NCI-H510A treated with DMSO at 0.1 percent for 48 hours (cell line): ENCODE data around the gene FOXO4.
"Not testable (repeated sequence)": the region's sequence is repeated elsewhere in the genome, so short reads cannot be mapped to it uniquely, and the experiment has no call there.

Source experiments
- DNase-seq: peaks from one replicate; lab custom pipeline; 2025; lab: John Stamatoyannopoulos, UW

FOXO4 gene

DNA sequence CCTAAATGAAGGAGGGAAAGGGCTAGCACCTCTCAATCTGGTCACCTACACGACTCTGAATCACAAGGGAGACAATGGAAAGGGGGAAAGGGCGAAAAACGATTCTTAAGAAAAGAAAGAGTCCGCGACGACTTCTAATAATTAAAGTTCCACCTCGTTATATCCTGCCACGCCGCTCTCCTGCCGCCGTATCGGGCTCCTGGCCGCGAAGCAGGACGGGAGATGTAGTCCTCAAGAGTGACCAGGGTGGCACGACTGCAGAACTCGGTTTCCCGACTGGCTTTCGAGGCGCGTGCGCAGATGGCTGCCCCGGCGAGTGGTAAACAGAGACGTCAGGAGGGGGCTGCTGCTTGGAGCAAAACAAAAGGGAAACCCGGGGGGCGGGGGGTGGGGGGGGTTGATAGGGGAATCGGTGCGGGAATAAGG, at the start of gene FOXO4:
Gene FOXO4, plus strand, starts transcription at position 297 of the 426 bp plus-strand sequence. CDS start 678 bp downstream, outside the sequence.
- DNase-seq, result peak; percentile 63

DNA sequence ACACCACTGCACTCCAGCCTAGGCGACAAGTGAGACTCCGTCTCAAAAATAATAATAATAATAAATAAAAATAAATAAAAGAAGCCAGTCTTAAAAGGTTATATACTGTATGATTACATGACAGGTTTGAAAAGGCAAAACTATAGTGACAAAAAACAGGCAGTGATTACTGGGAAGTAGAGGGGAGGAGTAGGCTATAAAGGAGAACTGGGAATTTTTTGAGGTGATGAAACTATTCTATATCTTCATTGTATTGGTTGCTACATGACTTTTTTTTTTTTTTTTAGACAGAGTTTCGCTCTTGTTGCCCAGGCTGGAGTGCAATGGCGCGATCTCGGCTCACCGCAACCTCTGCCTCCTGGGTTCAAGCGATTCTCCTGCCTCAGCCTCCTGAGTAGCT, 47.8 kb upstream of the FOXO4 start:
- not testable (repeated sequence) for DNase-seq

GRCh38 chrX:71052721-71053120, 42.9 kb upstream of the FOXO4 start:
- DNase-seq, result no peak

GRCh38 chrX:71053217-71053621, 42.4 kb upstream of the FOXO4 start:
- no peak for DNase-seq

- DNase-seq, result no peak
Observed at GRCh38 chrX:71056867-71057266, 38.8 kb upstream of the FOXO4 start.

GRCh38 chrX:71057848-71058530, 37.7 kb upstream of the FOXO4 start:
- no peak for DNase-seq

DNA sequence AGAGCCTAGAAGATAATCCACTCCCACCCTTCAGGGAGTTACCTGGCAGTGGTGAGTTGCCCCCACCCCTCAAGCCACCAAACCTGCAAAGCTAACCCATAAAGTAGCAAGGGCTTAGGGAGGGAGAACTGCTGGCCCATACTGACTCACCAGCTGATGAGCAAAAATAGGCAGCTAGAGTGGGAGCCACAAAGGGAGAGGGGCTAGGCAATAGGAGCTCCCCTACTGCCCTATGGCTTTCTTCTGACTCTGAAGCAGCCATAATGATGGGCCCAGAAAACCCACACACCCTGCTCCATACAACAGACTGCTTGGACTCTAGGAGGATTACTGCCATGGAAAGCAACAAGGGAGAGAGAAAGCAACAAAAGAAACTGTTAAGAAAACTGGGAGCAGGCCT, 35.5 kb upstream of the FOXO4 start:
- DNase-seq, result no peak

- DNase-seq, result no peak
Observed at GRCh38 chrX:71067089-71067488, 28.6 kb upstream of the FOXO4 start.

- DNase-seq, result peak; percentile 2
Observed at GRCh38 chrX:71067712-71068043, 28.0 kb upstream of the FOXO4 start.

DNA sequence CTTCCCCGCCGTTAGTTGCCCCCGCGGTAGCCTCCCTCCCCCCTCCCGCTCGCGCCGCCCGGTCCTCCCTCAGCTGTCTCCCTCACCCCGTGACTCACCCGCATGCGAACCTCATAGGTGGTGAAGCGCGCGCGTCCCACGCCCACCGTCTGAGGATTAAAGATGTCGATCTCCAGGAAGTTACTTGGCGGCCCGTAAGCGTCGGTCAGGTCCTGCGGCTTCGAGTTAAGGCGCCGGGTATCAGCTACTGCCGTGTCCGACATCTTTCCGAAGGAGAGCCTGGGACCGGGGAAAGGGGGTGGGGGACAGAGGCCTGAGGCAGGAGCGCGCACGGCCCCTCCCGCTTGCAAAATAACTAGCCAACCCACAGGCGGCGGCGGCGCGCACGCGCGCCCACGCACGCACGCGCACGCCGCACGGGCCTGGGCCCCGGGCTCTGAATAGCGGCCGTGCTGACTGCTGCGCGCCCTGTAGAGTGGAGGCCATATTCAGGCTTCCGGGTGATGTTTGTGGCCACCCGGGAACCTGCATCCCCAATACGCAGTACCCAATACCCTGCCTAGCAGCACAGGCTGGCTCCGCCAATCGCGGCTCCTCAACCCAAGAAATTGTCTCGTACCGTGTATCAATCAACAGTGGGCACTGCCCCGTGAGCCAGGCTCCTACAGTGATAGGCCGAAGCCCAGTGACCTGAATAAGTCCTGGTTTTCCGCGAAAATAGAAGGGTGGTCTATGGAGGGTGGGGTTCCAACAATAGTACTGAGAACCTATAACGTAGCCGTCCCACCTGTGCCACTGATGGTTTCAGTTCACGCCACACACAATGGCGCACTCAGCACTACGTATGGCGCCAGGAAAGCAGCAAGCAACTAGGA, 27.4 kb upstream of the FOXO4 start, which contains the start of gene SNX12:
Gene SNX12, minus strand, starts transcription at position 291 of the 875 bp plus-strand sequence. Its CDS starts 28 bp downstream, at position 263.
- peak; percentile 86 for DNase-seq

- DNase-seq, result no peak
Observed at GRCh38 chrX:71070531-71070930, 25.1 kb upstream of the FOXO4 start.

DNA sequence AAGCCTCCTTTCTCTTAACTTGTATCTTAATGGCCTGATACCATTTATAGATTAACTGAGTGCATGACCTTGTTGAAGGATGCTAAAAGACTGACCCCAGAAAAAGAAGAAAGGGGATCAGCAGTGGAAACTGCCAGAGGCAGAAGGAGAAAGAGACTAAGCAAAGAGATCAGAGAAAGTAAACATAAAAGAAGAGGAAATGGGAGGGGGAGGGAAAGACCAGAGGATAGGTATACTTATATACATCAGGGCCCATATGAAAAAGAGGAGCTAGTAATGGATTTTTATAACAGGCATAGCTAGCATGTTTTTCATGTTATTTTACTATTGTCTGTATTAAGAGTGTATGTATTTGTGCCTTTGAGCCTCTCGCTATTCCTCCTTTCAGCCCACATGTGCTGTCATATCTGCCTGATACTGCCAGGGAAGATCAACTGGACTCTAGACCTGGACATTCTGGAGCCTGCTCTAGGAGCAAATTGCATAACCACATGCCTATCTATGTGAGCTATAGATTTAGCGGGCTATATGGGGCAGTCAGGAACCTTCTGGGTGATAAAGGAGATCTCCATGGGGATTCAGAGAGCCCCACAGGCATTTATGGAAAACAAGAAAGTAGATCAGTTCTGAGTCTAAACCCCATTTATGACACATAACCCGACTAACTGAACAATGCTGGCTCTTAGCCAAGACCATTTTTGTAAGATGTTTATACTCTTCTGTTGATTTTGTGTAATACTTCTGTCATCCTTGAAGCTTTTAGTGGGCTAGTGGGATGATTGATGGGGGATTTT, 14.1 kb upstream of the FOXO4 start:
- no peak for DNase-seq

DNA sequence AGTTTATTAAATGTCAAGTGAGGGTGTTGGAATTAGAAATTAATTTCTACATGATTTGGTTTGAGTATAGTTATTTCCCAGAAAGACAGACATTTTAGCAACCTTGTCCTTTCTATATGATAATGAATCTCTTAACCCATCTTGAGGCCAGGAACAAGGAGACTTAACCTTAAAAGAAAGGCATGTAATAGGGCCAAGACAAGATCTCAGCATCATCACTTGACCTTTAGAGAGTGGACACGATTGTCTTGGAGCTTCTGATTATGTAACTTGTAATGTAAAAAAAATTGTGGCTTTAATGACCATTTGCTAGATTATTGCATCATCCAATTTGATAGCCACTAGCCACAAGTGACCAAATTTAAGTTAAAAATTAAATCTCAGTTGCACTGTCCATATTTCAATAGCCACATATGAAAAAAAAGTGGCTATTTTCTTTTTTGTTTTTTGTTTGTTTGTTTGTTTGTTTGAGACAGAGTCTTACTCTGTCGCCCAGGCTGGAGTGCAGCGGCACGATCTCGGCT, 13.5 kb upstream of the FOXO4 start:
- no peak for DNase-seq

GRCh38 chrX:71082822-71083221, 12.8 kb upstream of the FOXO4 start:
- DNase-seq, result no peak

- no peak for DNase-seq
Observed at GRCh38 chrX:71085900-71086299, 9.8 kb upstream of the FOXO4 start.

- DNase-seq, result no peak
Observed at GRCh38 chrX:71091263-71091662, 4.4 kb upstream of the FOXO4 start.

GRCh38 chrX:71095033-71095432, 618 bp upstream of the FOXO4 start:
- DNase-seq, result no peak

DNA sequence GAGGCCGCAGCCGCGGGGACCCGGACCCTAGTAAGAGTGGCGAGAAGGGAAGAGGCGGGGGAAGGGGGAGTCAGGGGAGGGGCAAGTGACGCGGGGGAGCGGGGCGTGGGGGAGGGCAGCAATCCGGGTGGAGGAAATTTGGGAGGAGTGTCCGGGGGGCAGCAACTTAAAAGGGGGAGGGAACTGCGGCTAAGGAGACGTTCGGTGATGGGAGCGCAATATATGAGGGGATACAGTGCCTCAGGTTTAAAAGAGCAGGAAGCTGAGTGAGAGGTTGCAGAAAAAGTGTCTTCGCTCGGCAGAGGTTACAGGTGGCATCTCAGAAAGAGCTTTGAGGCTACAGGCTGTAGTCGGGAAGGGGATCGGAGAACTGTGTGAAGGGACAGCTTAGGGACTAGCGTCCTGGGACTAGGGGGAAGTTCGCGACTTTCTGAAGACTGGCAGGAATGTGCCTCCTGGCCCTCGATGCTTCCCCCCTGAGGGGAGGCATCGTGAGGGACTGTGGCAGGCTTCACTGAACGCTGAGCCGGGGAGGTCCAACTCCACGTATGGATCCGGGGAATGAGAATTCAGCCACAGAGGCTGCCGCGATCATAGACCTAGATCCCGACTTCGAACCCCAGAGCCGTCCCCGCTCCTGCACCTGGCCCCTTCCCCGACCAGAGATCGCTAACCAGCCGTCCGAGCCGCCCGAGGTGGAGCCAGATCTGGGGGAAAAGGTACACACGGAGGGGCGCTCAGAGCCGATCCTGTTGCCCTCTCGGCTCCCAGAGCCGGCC, 519 bp downstream of the FOXO4 start:
- DNase-seq, result peak; percentile 52

- DNase-seq, result no peak
Observed at GRCh38 chrX:71096760-71097032, 1.0 kb downstream of the FOXO4 start.

- DNase-seq, result peak; percentile 3
Observed at GRCh38 chrX:71098302-71098701, 2.7 kb downstream of the FOXO4 start.

DNA sequence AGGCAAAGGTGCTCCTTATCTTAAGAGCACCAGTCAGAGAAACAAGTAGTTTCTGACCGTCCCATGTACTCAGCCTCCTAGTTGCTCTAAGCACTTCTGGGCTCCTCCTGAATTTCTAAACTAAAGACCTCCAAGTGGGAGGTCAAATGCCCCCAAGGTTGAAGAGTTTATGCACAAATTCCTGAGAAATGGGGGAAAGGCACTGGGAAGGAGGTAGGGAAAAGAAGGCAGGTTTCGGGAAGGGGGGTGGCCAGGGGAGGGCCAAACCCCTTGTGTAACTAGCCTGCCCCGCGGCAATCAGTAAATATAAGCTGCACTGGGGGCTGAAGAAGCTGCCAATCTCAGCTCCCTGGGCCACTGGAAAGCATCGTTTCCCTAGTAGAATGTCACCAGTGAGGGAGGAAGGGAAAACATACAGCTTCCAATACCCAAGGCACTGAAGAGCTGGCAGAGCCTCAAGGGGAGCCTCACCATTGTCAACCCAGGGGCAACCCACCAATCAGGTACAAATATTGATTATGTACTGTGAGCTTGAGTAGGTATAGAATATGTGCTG, 3.4 kb downstream of the FOXO4 start:
- no peak for DNase-seq
